K562 (cell line): ENCODE measurements around the gene ZDHHC19. TPM values are rescaled to one million over a fixed set of nuclear protein-coding genes. Genes with fewer than 3 reads are reported as not detected.

Experiments used
- ATAC-seq: fragments of 200-7000 bp; cut with Tn5 transposase; 3 replicates; pipeline ENCODE4 v1.9.1; 2020; ENCODE audit warnings: moderate library complexity
- BruUV-seq: library from RNA; stranded (reverse); fragments of 400-500 nt; replicated peaks from 2 replicates; lab custom pipeline; 2021; lab: Mats Ljungman, UMichigan
- CTCF ChIA-PET: fragments of 300-600 bp; formaldehyde crosslinking; extraction: SDS; loops from one replicate; lab custom pipeline; 2021; ENCODE audit warnings: low intra/inter-chr PET ratio; lab: Yijun Ruan, JAX
- POLR2A ChIA-PET: fragments of 300-600, 350-650 bp; sonication (Branson Sonifier 250); formaldehyde crosslinking; extraction: SDS; loops from one replicate; lab custom pipeline; 2021; ENCODE audit warnings: antibody characterized with exemption, inconsistent platforms; lab: Yijun Ruan, JAX
- DNase-seq, 4 experiments: peaks; one replicate each; pipeline versions ENCODE4 v3.0.0 to v3.0.0-alpha.2; 2011 to 2018; ENCODE audit warnings: low spot score in 3 of 4, mixed read lengths in 3 of 4; ENCODE audit errors: extremely low read depth in 1 of 4
- FAIRE-seq: peaks from 2 replicates; lab custom pipeline; 2011; peaks lifted over from hg19 to GRCh38; lab: Jason Lieb, UNC
- H2AFZ ChIP-seq: 2 replicates; pipeline ENCODE4 v1.6.0; 2011; ENCODE audit warnings: low read depth, low read length, control low read depth, inconsistent platforms
- H3K27ac ChIP-seq: fragments of 200-600 bp; 3 replicates; pipeline ENCODE4 v1.8.0; 2011; ENCODE audit warnings: low read depth, mild to moderate bottlenecking, control low read depth, inconsistent platforms, low read length, moderate library complexity, mixed read lengths; ENCODE audit errors: extremely low read depth
- H3K27me3 ChIP-seq, 2 experiments: fragments of 300-600 bp in 1 of 2; 2 replicates in 1 of 2; 3 replicates in 1 of 2; pipeline versions ENCODE4 v1.6.0 to v1.8.0; 2011; ENCODE audit warnings: inconsistent platforms in 2 of 2, low read length in 2 of 2, mild to moderate bottlenecking in 1 of 2, mixed read lengths in 1 of 2, moderate library complexity in 1 of 2; ENCODE audit not compliant: control insufficient read depth in 2 of 2, insufficient read depth in 2 of 2
- H3K36me3 ChIP-seq: fragments of 300-600 bp; 3 replicates; pipeline ENCODE4 v1.8.0; 2011; ENCODE audit warnings: mild to moderate bottlenecking, low read length, inconsistent platforms; ENCODE audit not compliant: control insufficient read depth, insufficient read depth
- H3K4me1 ChIP-seq, 2 experiments: fragments of 200-600 bp in 1 of 2; replicated peaks in 1 of 2; 2 replicates in 1 of 2; 3 replicates in 1 of 2; pipeline versions ENCODE4 v1.5.1 to v1.8.0; 2011; ENCODE audit warnings: inconsistent platforms in 2 of 2, low read length in 2 of 2, mild to moderate bottlenecking in 1 of 2, mixed read lengths in 1 of 2, moderate library complexity in 1 of 2; ENCODE audit not compliant: control insufficient read depth in 2 of 2, insufficient read depth in 2 of 2
- H3K4me2 ChIP-seq: 2 replicates; pipeline ENCODE4 v1.6.1; 2011; ENCODE audit warnings: low read length, control low read depth, inconsistent platforms, mixed read lengths; ENCODE audit not compliant: insufficient read depth
- H3K4me3 ChIP-seq: fragments of 200-600 bp; sonication (generic), shearing (Covaris generic); 2 replicates; pipeline ENCODE4 v1.5.1; 2016; ENCODE audit warnings: control low read depth, inconsistent platforms
- H3K79me2 ChIP-seq: fragments of 200-600 bp; 3 replicates; pipeline ENCODE4 v1.8.0; 2011; ENCODE audit warnings: low read length, inconsistent platforms; ENCODE audit not compliant: control insufficient read depth, insufficient read depth
- H3K9ac ChIP-seq, 2 experiments: 2 replicates each; pipeline versions ENCODE4 v1.6.0 to v1.6.1; 2011; ENCODE audit warnings: low read depth in 2 of 2, low read length in 2 of 2, control low read depth in 1 of 2, inconsistent platforms in 1 of 2, mild to moderate bottlenecking in 1 of 2, mixed read lengths in 1 of 2; ENCODE audit not compliant: insufficient read depth in 1 of 2
- H3K9me1 ChIP-seq: one replicate; pipeline ENCODE4 v1.6.0; 2011; ENCODE audit warnings: inconsistent platforms, mild to moderate bottlenecking, low read length, moderate library complexity; ENCODE audit not compliant: control insufficient read depth, insufficient read depth
- H3K9me3 ChIP-seq: replicated peaks from 2 replicates; pipeline ENCODE4 v1.5.1; 2011; ENCODE audit warnings: low read depth, low read length, inconsistent platforms; ENCODE audit not compliant: control insufficient read depth, insufficient read depth
- H4K20me1 ChIP-seq: replicated peaks from 2 replicates; pipeline ENCODE4 v1.6.1; 2011; ENCODE audit warnings: low read length, inconsistent platforms, mixed read lengths; ENCODE audit not compliant: control insufficient read depth, insufficient read depth
- EGR1 ChIP-seq: fragments of 450-650 bp; conservative IDR thresholded peaks from 2 replicates; pipeline ENCODE4 v1.6.1; 2017; ENCODE audit warnings: mild to moderate bottlenecking
- KAT7 ChIP-seq: sonication (generic); formaldehyde crosslinking; IDR thresholded peaks from 2 replicates; pipeline ENCODE4 v1.8.0; 2022; ENCODE audit warnings: missing genetic modification reagents, mild to moderate bottlenecking, borderline replicate concordance
- MECOM ChIP-seq: fragments of 250-450 bp; sonication (Bioruptor Pico); IDR thresholded peaks from 2 replicates; pipeline ENCODE4 v1.8.0; 2022; ENCODE audit warnings: inconsistent platforms
- PHF21A ChIP-seq: fragments of 450-650 bp; IDR thresholded peaks from 2 replicates; pipeline ENCODE4 v1.6.1; 2017; ENCODE audit warnings: low read depth, borderline replicate concordance
- RFX1 ChIP-seq: fragments of 450-650 bp; IDR thresholded peaks from 2 replicates; pipeline ENCODE4 v1.6.1; 2016; ENCODE audit warnings: mild to moderate bottlenecking, moderate library complexity
- RNF2 ChIP-seq: sonication (generic); IDR thresholded peaks from 2 replicates; pipeline ENCODE4 v1.6.1; 2016
- ZNF398 ChIP-seq: fragments of 250-450 bp; sonication (Bioruptor Pico); IDR thresholded peaks from 2 replicates; pipeline ENCODE4 v1.8.0; 2021; ENCODE audit warnings: moderate library complexity, mild to moderate bottlenecking, inconsistent platforms
- ZNF407 ChIP-seq: fragments of 450-650 bp; IDR thresholded peaks from 2 replicates; pipeline ENCODE4 v1.6.1; 2016; ENCODE audit warnings: low read depth
- ZNF699 ChIP-seq: fragments of 250-450 bp; sonication (Bioruptor Pico); IDR thresholded peaks from 2 replicates; pipeline ENCODE4 v1.8.0; 2021; ENCODE audit warnings: mild to moderate bottlenecking, moderate library complexity; ENCODE audit not compliant: insufficient replicate concordance
- WGBS: fragments of 100-300 bp; shearing (Covaris generic); methylation state at CpG from one replicate; pipeline ENCODE4 v1.1.6; 2016; ENCODE audit warnings: low coverage, mixed read lengths; ENCODE audit not compliant: insufficient coverage; ENCODE audit errors: missing lambda C conversion rate; 5-methylcytosine and 5-hydroxymethylcytosine counted together
- in situ Hi-C: fragments of 300-500 bp; cut with MboI; formaldehyde crosslinking; loops from 4 replicates; pipeline ENCODE4 v1.15.0; 2018; ENCODE audit warnings: inconsistent platforms, mixed read lengths
- intact Hi-C: fragments of 100-400 bp; cut with micrococcal nuclease; formaldehyde crosslinking; loops from 2 replicates; pipeline ENCODE4 v1.14.2; 2022
- polyA plus RNA-seq, 8 experiments: library from polyadenylated mRNA; depleted of rRNA in 4 of 8; stranded (reverse) in 5 of 8; unstranded in 3 of 8; fragments of >200 nt; fragmentation: Nextera tagmentation in 2 of 8; fragmentation: Illumina TruSeq in 1 of 8; extraction: Ambion mirVana in 2 of 8; extraction: Trizol in 1 of 8; gene quantifications; 2 replicates each; pipeline versions ENCODE4 v1.2.1 to v1.2.3, GENCODE V29; 2011 to 2014; ENCODE audit warnings: inconsistent platforms in 1 of 8, missing spikeins in 1 of 8
- total RNA-seq, 7 experiments: library from RNA; depleted of rRNA in 6 of 7; stranded (reverse); fragments of >200 nt in 6 of 7; fragmentation: Illumina TruSeq in 2 of 7; extraction: Trizol in 2 of 7; gene quantifications; 2 replicates each; pipeline versions ENCODE4 v1.2.1 to v1.2.3, GENCODE V29; 2011 to 2021; ENCODE audit warnings: low replicate concordance in 1 of 7

The ZDHHC19 gene
- total and polyA plus RNA-seq, 9 of the 15 experiments (the other 6 are each of a cell fraction or from before 2014, with no cell fraction given), result 0.40 to 5.5 (median 1.1) TPM

- FAIRE-seq, result peak; percentile 60
These were observed 8.2 kb upstream of the ZDHHC19 start for GRCh38 chr3:196219194-196219969.

More at GRCh38 chr3:196219194-196219969, 8.2 kb upstream of the ZDHHC19 start:
- Histone ChIP-seq H3K27ac (no peak overlapping the region), H4K20me1 (no peaks in the 10 kb centered on the region), H3K4me3 (no peak overlapping the region), H3K27me3 (no peaks in the 10 kb centered on the region), H3K79me2 (no peaks in the 10 kb centered on the region), H3K9ac (peak overlapping the region in 1 of 2 experiments; percentile 62; a peak in 2 of 4 replicates), H3K4me1 (peaks cover 5 to 31% of the 10 kb centered on the region in 2 experiments; a peak in 4 of 5 replicates), H3K36me3 (no peaks in the 10 kb centered on the region), H2AFZ (0 out of 2 replicates have a peak overlapping the region, but pooled peaks have one; percentile 47), H3K9me3 (no peaks in the 10 kb centered on the region), H3K4me2 (peak overlapping the region; percentile 28; the same call in 1 of the 2 replicates), H3K9me1 (no peaks in the 10 kb centered on the region)
- intact Hi-C loops, result no loop called here
- CTCF ChIA-PET, result no interaction called here
- WGBS, result 42% methylated on average over 18 of the region's 19 CpGs
- ATAC-seq, result peak; percentile 42
- no TSS peak for BruUV-seq
- POLR2A ChIA-PET, result no interaction called here
- in situ Hi-C loops, result loop anchor here (25.0 kb wide), 1 partner anchor 507 kb away; the partner anchor contains the start of gene MUC20
- DNase-seq, result no peak
- no peak for TF ChIP-seq KAT7 (CRISPR knock-in tag)
- no peak for TF ChIP-seq ZNF407
- TF ChIP-seq PHF21A, result no peak
- TF ChIP-seq ZNF398 (CRISPR knock-in tag), result no peak
- TF ChIP-seq RNF2, result no peak
- no peak for TF ChIP-seq ZNF699 (CRISPR knock-in tag)
- peak; percentile 77 for TF ChIP-seq RFX1
- 0 out of 2 replicates have a peak, but pooled peaks have one; percentile 20 for TF ChIP-seq EGR1
- no peak for TF ChIP-seq MECOM (CRISPR knock-in tag)
